GM12892 (cell line): ENCODE measurements around the gene IL2RA.

Experiments used
- POLR2A ChIP-seq: IDR thresholded peaks from 2 replicates; pipeline ENCODE4 v1.6.1; 2011; ENCODE audit warnings: low read depth, low read length, control low read depth
- POLR2AphosphoS5 ChIP-seq: IDR thresholded peaks from 2 replicates; pipeline ENCODE4 v1.6.1; 2011; ENCODE audit warnings: low read depth, low read length, control low read depth
- TAF1 ChIP-seq: IDR thresholded peaks from 2 replicates; pipeline ENCODE4 v1.6.1; 2011; ENCODE audit warnings: low read depth, mild to moderate bottlenecking, control low read depth, low read length, borderline replicate concordance

DNA sequence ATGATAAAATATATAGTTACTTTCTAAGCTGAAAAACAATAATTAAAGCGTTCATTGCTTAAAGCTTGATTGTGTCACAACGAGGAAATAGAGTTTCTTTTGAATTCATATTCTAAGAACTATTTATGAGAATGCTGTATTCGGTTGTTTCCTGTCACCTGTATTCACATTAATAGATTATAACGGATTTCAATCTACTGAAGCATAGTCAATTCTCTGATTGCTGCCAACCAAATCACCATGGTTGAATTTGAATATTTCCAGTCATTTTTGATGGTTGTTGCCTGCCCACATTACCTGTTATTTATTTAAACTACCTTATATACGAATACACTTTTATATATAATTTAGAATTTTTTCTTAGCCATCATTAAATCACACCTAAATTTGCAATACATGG, 22.0 kb downstream of the IL2RA start:
- TF ChIP-seq POLR2A (no peak), TAF1 (no peak), POLR2AphosphoS5 (no peak)
